SK-N-MC (cell line): ENCODE results near the gene DEFB131B.
"Not testable (repeated sequence)": the region's sequence is repeated elsewhere in the genome, so short reads cannot be mapped to it uniquely, and the experiment has no call there.

Experiments
- DNase-seq: peaks from one replicate; pipeline ENCODE4 v3.0.0-alpha.2; 2011; ENCODE audit warnings: low read depth, low spot score
- H3K27ac ChIP-seq: fragments of 200-600 bp; sonication (generic); 2 replicates; pipeline ENCODE4 v1.5.1; 2016; ENCODE audit warnings: mixed run types
- H3K36me3 ChIP-seq: fragments of 200-600 bp; sonication (generic); 2 replicates; pipeline ENCODE4 v1.6.1; 2017; ENCODE audit warnings: antibody characterized with exemption, low read length, mixed read lengths; ENCODE audit not compliant: insufficient read depth
- H3K4me3 ChIP-seq: fragments of 200-600 bp; sonication (generic); 2 replicates; pipeline ENCODE4 v1.5.1; 2016
- H3K9ac ChIP-seq: fragments of 200-600 bp; sonication (generic); 2 replicates; pipeline ENCODE4 v1.8.0; 2017; ENCODE audit warnings: mixed run types, mixed read lengths; ENCODE audit not compliant: insufficient read length
- H3K9me3 ChIP-seq: fragments of 200-600 bp; sonication (generic); 2 replicates; pipeline ENCODE4 v1.6.1; 2017; ENCODE audit warnings: low read depth, mild to moderate bottlenecking, antibody characterized with exemption, low read length, moderate library complexity, mixed read lengths
- EZH2 ChIP-seq: fragments of 200-600 bp; sonication (generic); IDR thresholded peaks from one replicate; pipeline ENCODE4 v1.6.1; 2017; ENCODE audit warnings: antibody characterized with exemption
- FOXP2 ChIP-seq: optimal IDR thresholded peaks from 2 replicates; pipeline ENCODE3; 2011; ENCODE audit warnings: mild to moderate bottlenecking, moderate library complexity; ENCODE audit not compliant: insufficient read depth; ENCODE audit errors: extremely low read length, control extremely low read depth
- POLR2AphosphoS5 ChIP-seq: IDR thresholded peaks from 2 replicates; pipeline ENCODE4 v1.6.1; 2012; ENCODE audit warnings: mild to moderate bottlenecking, low read depth, low read length, borderline replicate concordance

Gene DEFB131B, protein sequence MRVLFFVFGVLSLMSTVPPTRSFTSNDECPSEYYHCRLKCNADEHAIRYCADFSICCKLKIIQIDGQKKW

DNA sequence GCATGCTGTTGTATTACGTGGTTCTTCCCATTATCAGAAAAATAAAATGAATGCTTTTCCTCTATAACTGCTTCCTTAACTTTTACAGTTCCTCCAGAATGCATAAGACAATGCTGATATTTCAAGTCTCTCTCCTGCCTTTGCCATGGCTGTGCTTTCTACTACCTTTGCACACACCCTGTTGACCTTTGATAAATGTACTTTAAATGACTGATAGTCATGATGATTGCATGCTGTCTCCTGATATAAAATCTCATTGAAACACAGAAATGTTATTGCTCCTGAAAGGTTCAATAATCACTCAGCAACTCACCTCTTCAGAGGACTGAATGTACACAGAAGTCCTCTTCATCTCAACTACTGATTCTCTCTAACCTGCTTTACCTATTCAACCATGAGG lies at the start of gene DEFB131B:
TSS of gene DEFB131B (plus strand) at position 395 of the 400 bp plus-strand sequence. CDS start at position 395, 0 bp downstream.
- not testable (repeated sequence) for DNase-seq, H3K36me3 ChIP-seq, H3K27ac ChIP-seq, H3K9ac ChIP-seq, H3K4me3 ChIP-seq, H3K9me3 ChIP-seq

DNA sequence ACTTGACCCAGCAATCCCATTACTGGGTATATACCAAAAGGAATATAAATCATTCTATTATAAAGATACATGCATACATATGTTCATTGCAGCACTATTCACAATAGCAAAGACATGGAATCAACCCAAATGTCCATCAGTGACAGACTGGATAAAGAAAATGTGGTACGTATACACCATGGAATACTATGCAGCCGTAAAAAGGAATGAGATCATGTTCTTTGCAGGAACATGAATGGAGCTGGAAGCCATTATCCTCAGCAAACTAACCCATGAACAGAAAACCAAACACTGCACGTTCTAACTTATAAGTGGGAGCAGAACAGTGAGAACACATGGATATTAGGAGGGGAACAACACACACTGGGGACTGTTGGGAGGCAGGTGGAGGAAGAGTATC lies 49.0 kb upstream of the DEFB131B start:
- not testable (repeated sequence) for DNase-seq, H3K27ac ChIP-seq

DNA sequence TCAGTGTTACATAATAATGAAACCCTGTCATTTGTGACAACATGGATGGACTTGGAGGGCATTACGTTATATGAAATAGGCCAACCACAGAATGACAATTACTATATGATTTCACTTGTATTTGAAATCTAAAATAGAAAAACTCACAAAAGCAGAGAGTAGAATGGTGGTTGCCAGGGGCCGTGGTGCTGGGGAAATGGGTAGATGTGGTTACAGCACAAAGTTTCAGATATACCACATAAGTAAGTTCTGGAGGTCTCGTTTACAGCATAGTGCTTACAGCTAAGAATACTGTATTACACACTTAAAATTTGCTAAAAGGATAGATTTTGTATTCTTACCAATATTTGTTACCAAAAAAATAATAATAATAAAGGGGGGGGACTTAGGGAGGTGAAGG lies 48.6 kb upstream of the DEFB131B start:
- H3K9me3 ChIP-seq, H3K4me3 ChIP-seq, H3K36me3 ChIP-seq, H3K9ac ChIP-seq, DNase-seq, H3K27ac ChIP-seq: not testable (repeated sequence)

More for the DNA sequence above, 49.0 kb upstream of the DEFB131B start:
- not testable (repeated sequence) for H3K4me3 ChIP-seq, H3K36me3 ChIP-seq, H3K9me3 ChIP-seq, H3K9ac ChIP-seq

DNA sequence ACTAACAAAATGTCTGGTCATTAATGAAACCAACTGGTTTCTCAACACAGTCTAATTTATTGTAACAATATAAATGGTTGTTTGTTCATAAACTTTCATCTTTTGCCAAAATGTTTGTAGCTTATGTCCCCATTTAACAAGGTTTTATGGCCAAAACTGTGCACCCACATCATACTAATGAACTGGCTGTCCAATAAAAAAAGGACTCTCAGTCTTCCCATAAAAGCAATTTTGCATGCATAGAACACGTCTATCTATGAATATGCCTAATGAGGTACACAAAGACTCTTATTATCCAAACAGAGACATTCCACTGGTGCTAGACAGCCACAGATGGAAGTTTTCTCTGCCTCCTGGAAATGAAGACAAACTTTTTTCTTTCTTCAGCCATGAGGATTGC lies 45.4 kb upstream of the DEFB131B start, which contains the start of gene DEFB108B:
TSS of gene DEFB108B (plus strand) at position 390 of the 400 bp plus-strand sequence. CDS start at position 390, 0 bp downstream.
- not testable (repeated sequence) for H3K9me3 ChIP-seq, H3K9ac ChIP-seq, H3K4me3 ChIP-seq, DNase-seq, H3K27ac ChIP-seq, H3K36me3 ChIP-seq

DNA sequence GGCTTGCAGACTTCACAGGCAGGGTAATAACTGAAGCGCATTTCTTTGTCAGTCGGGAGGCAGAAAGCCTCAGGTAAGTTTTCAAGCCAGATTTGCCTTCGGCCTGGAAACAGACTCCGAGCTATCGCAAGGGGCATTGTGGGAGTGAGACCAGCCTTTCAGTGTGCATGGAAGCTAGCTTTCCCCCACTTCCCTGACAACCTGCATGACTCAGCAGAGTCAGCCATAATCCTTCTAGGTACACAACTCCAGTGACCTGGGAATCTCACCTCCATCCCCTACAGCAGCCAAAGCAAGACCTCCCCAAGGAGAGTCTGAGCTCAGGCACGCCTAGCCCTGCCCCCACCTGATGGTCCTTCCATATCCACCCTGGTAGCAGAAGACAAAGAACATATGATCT lies 35.5 kb upstream of the DEFB131B start:
- not testable (repeated sequence) for H3K27ac ChIP-seq, H3K9ac ChIP-seq, H3K36me3 ChIP-seq, H3K9me3 ChIP-seq, DNase-seq, H3K4me3 ChIP-seq

DNA sequence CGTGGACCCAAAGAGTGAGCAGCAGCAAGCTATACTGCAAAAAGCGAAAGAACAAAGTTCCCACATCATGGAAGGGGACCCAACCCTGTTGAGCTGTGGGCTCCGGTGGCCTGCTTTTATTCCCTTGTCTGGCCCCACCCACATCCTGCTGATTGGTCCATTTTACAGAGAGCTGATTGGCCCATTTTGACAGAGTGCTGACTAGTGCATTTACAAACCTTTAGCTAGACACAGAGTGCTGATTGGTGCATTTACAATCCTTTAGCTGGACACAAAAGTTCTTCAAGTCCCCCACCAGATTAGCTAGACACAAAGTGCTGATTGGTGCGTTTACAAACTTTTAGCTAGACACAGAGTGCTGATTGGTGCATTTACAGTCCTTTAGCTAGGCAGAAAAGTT lies 34.9 kb upstream of the DEFB131B start:
- not testable (repeated sequence) for H3K9me3 ChIP-seq, H3K9ac ChIP-seq, H3K4me3 ChIP-seq, H3K36me3 ChIP-seq, DNase-seq, H3K27ac ChIP-seq

DNA sequence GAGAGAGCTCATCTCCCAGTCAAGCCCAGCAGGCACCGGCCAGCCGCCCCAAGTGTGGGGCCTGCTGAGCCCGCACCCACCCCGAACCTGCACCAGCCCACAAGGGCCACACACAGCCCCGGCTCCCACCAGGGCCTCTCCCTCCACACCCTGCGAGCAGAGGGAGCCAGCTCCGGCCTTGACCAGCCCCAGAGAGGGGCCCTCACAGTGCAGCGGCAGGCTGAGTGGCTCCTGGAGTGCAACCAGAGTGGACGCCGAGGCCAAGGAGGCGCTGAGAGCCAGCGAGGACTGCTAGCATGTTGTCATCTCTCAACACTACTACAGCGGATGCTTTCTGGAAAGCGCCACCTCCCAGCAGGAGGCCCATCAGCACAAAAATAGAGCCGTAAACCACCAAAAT lies 34.4 kb upstream of the DEFB131B start:
- TF ChIP-seq POLR2AphosphoS5 (no peak), FOXP2 (no peak), EZH2 (no peak)
- H3K9me3 ChIP-seq = no peaks in the 10 kb centered on the region
- no peak for DNase-seq
- no peak overlapping the region for H3K27ac ChIP-seq
- no peak overlapping the region for H3K9ac ChIP-seq
- H3K4me3 ChIP-seq = no peak overlapping the region
- no peaks in the 10 kb centered on the region for H3K36me3 ChIP-seq

DNA sequence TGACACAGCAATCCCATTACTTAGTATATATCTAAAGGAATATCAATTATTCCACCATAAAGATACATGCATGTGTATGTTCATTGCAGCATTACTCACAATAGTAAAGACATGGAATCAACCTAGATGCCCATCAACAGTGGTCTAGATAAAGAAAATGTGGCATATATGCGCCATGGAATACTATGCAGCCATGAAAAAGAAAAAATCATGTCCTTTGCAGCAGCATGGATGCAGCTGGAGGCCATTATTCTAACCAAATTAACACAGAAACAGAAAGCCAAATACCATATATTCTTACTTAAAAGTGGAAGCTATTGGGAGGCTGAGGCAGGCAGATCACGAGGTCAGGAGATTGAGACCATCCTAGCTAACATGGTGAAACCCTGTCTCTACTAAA lies 24.4 kb upstream of the DEFB131B start:
- not testable (repeated sequence) for H3K9me3 ChIP-seq, DNase-seq

DNA sequence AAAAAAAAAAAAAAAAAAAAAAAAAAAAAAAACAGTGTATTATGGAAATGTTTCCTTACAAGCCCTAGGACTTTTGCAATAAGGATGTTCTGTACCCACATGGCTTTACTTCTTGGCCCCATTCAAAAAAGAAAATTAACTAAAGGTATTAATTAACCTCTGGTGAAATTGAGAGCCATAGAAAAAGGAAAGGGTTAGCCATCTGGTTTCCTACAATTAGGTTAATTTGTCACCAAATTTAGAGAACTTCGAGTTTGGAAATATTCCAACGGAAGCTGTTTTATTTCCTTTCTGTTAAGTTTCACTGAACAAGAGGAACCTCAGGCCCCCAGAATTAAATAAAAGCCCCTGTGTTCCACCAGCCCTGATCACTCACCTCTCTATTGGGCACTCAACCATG lies 22.4 kb upstream of the DEFB131B start:
- H3K36me3 ChIP-seq, H3K9me3 ChIP-seq, H3K27ac ChIP-seq, H3K4me3 ChIP-seq, H3K9ac ChIP-seq, DNase-seq: not testable (repeated sequence)

More for the DNA sequence above, 24.4 kb upstream of the DEFB131B start:
- not testable (repeated sequence) for H3K27ac ChIP-seq, H3K9ac ChIP-seq, H3K4me3 ChIP-seq, H3K36me3 ChIP-seq

DNA sequence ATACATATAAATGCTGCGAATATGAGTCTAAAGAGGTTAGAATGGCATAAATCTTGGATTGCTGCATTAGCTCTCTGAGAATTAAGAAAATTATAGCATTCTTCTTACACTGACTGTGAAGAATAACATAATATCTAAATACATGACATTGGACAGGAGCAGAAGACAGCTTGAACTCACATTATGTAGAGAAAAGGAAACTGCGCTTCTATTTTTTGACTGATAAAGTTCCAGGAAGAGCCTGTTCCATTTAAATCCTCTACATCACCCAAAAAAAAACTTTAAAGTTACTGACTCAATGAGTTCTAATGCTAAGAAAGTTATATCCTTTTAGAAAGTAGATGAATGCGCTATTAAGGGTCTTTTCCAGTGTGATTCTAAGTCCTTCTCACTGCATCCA lies 17.4 kb upstream of the DEFB131B start:
- H3K4me3 ChIP-seq, H3K9me3 ChIP-seq, H3K27ac ChIP-seq, H3K9ac ChIP-seq, H3K36me3 ChIP-seq, DNase-seq: not testable (repeated sequence)

DNA sequence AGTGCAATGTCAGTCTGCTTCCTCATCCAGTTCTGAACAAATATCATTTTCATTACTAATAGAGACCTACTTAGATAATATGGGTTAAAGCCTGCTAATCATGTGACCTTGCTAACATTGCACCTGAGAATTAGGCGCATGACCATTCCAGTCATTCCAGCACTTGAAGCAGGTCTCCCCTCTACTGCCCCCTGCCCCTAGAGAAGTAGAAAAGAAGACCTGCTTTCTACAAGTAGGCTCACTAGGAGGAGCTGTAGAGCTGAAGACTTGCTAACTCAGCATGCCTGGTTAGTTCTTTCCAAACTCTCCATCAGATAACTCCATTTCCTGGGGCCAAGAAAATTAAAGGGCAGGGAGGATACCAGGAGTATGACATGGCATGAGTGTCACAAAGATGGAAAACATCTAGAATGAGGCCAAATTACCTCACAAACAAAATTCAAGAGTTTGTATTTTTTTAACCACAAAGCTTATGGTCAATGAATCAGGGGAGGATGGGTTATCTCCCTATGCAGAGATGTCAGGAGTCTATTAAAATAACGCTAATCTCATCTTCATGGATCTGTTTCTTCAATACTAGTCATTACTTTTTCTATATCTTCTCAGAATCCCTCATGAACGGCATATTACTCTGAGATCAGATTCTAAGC lies 14.2 kb upstream of the DEFB131B start:
- not testable (repeated sequence) for H3K36me3 ChIP-seq, H3K4me3 ChIP-seq, H3K27ac ChIP-seq, H3K9ac ChIP-seq, H3K9me3 ChIP-seq
- DNase-seq = peak; percentile 12

DNA sequence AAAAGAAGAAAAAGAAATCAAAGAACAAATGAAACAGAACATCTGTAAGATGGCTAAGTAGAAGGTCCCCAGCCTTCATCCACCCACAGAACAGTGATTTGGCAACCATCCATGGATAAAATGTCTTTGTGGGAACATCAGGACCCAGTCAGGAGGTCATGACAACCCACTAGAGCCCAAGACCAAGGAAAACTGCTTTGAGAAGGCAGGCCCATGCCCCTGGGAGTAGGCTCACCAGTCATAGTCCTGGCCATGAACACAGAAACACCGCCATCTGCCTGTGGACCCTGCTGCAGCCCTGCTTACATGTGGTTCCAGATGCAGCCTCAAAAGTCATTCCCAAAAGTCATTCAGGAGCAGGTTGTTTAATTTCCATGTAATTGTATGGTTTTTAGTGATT lies 11.0 kb upstream of the DEFB131B start:
- H3K36me3 ChIP-seq, H3K27ac ChIP-seq, DNase-seq, H3K4me3 ChIP-seq, H3K9ac ChIP-seq, H3K9me3 ChIP-seq: not testable (repeated sequence)

DNA sequence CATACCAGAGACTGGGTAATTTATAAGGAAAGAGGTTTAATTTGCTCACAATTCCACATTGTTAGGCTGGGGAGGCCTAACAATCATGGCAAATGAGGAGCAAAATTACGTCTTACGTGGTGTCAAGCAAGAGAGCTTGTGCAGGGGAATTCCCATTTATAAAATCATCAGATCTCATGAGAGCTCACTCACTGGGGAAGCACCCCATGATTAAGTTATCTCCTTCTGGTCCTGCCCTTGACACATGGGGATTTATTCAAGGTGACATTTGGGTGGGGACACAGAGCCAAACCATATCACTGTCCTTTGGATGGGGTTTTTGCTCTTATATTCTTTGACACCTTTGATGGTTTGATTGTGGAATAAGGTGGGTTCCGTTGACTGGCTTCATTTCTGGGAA lies 8.3 kb upstream of the DEFB131B start:
- not testable (repeated sequence) for H3K27ac ChIP-seq, H3K36me3 ChIP-seq, H3K9ac ChIP-seq, DNase-seq, H3K9me3 ChIP-seq, H3K4me3 ChIP-seq

DNA sequence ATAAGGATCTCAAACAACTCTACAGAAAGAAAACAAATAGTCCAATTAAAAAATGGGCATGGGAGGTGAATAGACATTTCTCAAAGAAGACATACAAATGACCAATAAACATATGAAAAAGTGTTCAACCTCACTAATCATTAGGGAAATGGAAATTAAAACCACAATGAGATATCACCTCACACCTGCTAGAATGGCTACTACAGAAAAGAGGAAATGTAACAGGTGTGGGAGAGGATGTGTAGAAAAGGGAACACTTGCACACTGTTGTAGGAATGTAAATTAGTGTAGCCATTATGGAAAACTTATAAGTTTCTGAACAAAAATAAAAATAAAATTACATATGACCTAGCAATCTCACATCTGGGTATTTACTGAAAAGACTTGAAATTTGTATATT lies 7.6 kb upstream of the DEFB131B start:
- not testable (repeated sequence) for DNase-seq, H3K4me3 ChIP-seq, H3K36me3 ChIP-seq, H3K27ac ChIP-seq, H3K9me3 ChIP-seq, H3K9ac ChIP-seq
